Hematopoietic multipotent progenitor cell (in vitro differentiated cells): ENCODE results near the gene WWOX. TPM values are rescaled to one million over a fixed set of nuclear protein-coding genes. Genes with fewer than 3 reads are reported as not detected.

Experiments
- DNase-seq, 3 donors: peaks; one replicate each; pipeline ENCODE4 v3.0.0-alpha.2; 2011 to 2015; ENCODE audit warnings: low read depth in 2 of 3, low spot score in 2 of 3
- total RNA-seq: library from RNA; depleted of rRNA; stranded (reverse); fragments of >200 nt; gene quantifications from one replicate; pipeline ENCODE4 v1.2.3, GENCODE V29; 2012

WWOX gene
- total RNA-seq, 1 donor: 24.8 TPM

- DNase-seq: no peak
Observed at GRCh38 chr16:78256686-78257375, 157.4 kb downstream of the WWOX start.

- no peak for DNase-seq
Observed at GRCh38 chr16:78257376-78257728, 157.9 kb downstream of the WWOX start.

GRCh38 chr16:78258375-78259065, 159.1 kb downstream of the WWOX start:
- DNase-seq: no peak

GRCh38 chr16:78259873-78260272, 160.4 kb downstream of the WWOX start:
- DNase-seq: no peak

- DNase-seq: no peak
Observed at GRCh38 chr16:78264642-78265041, 165.2 kb downstream of the WWOX start.

- DNase-seq: no peak
Observed at GRCh38 chr16:78269256-78269655, 169.8 kb downstream of the WWOX start.

GRCh38 chr16:78271981-78272380, 172.5 kb downstream of the WWOX start:
- DNase-seq: no peak

GRCh38 chr16:78274771-78275170, 175.3 kb downstream of the WWOX start:
- DNase-seq: no peak

- no peak for DNase-seq
Observed at GRCh38 chr16:78275420-78275819, 176.0 kb downstream of the WWOX start.

- no peak for DNase-seq
Observed at GRCh38 chr16:78277321-78278055, 178.0 kb downstream of the WWOX start.

- DNase-seq: no peak
Observed at GRCh38 chr16:78278056-78278450, 178.6 kb downstream of the WWOX start.

GRCh38 chr16:78281115-78281514, 181.7 kb downstream of the WWOX start:
- DNase-seq: no peak

- DNase-seq: no peak
Observed at GRCh38 chr16:78283548-78284251, 184.2 kb downstream of the WWOX start.

GRCh38 chr16:78284326-78284725, 184.9 kb downstream of the WWOX start:
- no peak for DNase-seq

GRCh38 chr16:78284957-78285434, 185.5 kb downstream of the WWOX start:
- DNase-seq: no peak

- no peak for DNase-seq
Observed at GRCh38 chr16:78285437-78285922, 186.0 kb downstream of the WWOX start.

- DNase-seq: no peak
Observed at GRCh38 chr16:78286065-78286464, 186.6 kb downstream of the WWOX start.

GRCh38 chr16:78288888-78289287, 189.4 kb downstream of the WWOX start:
- no peak for DNase-seq

- no peak for DNase-seq
Observed at GRCh38 chr16:78289373-78289772, 189.9 kb downstream of the WWOX start.

GRCh38 chr16:78289844-78290277, 190.4 kb downstream of the WWOX start:
- DNase-seq: no peak

- DNase-seq: no peak
Observed at GRCh38 chr16:78290395-78290794, 190.9 kb downstream of the WWOX start.
